Tibial nerve (tissue), 4 donors: ENCODE results near the gene MARK2.

Experiments
- EP300 ChIP-seq, 2 donors: sonication (generic); formaldehyde crosslinking; IDR thresholded peaks; one replicate each; pipeline ENCODE4 v1.6.1; 2017; ENCODE audit warnings: antibody characterized with exemption in 2 of 2, mild to moderate bottlenecking in 1 of 2
- POLR2A ChIP-seq, 2 donors: fragments of 450-650 bp; IDR thresholded peaks; one replicate each; pipeline ENCODE4 v1.6.1; 2017; ENCODE audit warnings: antibody characterized with exemption in 2 of 2, mild to moderate bottlenecking in 2 of 2, moderate library complexity in 2 of 2
- TF ChIP-seq, protein P1 (sequence below), 5 experiments: fragments of 200-600 bp in 3 of 5; fragments of 450-650 bp in 2 of 5; sonication (generic) in 3 of 5; IDR thresholded peaks; one replicate each; pipeline ENCODE4 v1.5.1; 2016 to 2019; ENCODE audit warnings: antibody characterized with exemption in 5 of 5, mild to moderate bottlenecking in 3 of 5, moderate library complexity in 2 of 5

DNA sequence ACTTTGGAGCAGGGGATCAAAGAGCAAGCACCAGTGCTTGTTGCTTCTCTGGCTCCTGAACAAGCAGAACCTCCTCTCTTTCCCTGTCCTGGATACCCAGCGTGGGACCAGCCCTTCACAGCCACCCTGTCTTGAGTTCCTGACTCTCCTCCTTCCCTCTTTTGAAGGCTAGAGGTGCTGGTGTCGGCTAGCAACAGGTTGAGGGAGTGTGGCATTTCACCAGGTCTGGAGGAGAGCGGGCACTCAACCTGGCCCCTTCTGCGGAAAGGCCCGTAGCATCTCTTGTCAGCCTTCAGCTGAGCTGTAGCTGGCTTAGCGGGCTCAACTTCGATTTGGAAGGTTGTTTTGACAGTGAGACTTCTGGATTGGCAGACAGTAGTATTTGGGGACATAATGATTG lies 51.5 kb downstream of the MARK2 start:
- TF ChIP-seq POLR2A (IDR thresholded peaks at IDR 0.05) = no peak
- TF ChIP-seq, protein P1, sequence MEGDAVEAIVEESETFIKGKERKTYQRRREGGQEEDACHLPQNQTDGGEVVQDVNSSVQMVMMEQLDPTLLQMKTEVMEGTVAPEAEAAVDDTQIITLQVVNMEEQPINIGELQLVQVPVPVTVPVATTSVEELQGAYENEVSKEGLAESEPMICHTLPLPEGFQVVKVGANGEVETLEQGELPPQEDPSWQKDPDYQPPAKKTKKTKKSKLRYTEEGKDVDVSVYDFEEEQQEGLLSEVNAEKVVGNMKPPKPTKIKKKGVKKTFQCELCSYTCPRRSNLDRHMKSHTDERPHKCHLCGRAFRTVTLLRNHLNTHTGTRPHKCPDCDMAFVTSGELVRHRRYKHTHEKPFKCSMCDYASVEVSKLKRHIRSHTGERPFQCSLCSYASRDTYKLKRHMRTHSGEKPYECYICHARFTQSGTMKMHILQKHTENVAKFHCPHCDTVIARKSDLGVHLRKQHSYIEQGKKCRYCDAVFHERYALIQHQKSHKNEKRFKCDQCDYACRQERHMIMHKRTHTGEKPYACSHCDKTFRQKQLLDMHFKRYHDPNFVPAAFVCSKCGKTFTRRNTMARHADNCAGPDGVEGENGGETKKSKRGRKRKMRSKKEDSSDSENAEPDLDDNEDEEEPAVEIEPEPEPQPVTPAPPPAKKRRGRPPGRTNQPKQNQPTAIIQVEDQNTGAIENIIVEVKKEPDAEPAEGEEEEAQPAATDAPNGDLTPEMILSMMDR (IDR thresholded peaks at IDR 0.05) = no peak
- TF ChIP-seq EP300 (IDR thresholded peaks at IDR 0.05) = no peak
